ENCODE results near the gene POLRMT. TPM values are rescaled to one million over a fixed set of nuclear protein-coding genes. Genes with fewer than 3 reads are reported as not detected.
"Not testable (repeated sequence)": the region's sequence is repeated elsewhere in the genome, so short reads cannot be mapped to it uniquely, and the experiment has no call there.

The POLRMT gene
- total RNA-seq, 1 experiment from 2014 or later: 104 TPM

GRCh38 chr19:629961-630714 lies 3.2 kb downstream of the POLRMT start:
- Mint-ChIP-seq H3K36me3 (ENCODE audit: insufficient read depth in 1 of 3, low read depth in 3 of 3) (peaks cover 26 to 47% (median 35%) of the 10 kb centered on the region in 3 experiments; a peak in 6 of 7 replicates), H3K27ac (peak overlapping the region in 2 of 3 experiments; percentile 31 to 57; a peak in 2 of 7 replicates), H3K4me1 (peaks cover 7 to 13% of the 10 kb centered on the region in 2 experiments), H3K9me3 (no peaks in the 10 kb centered on the region; a peak in 1 of 5 replicates), H3K4me3 (peak overlapping the region in 1 of 2 experiments; percentile 29; a peak in 2 of 5 replicates), H3K27me3 (ENCODE audit: low read depth) (no peaks in the 10 kb centered on the region)
- H2AK5ac ChIP-seq (ENCODE audit: insufficient read length, low read length): no peak overlapping the region
- WGBS (ENCODE audit: extremely low coverage, insufficient read length, low lambda C conversion rate): no CpG with 5 or more reads among the region's 30 CpGs
- no peak overlapping the region for H3K4me2 ChIP-seq (ENCODE audit: insufficient read depth, insufficient read length, low read length)
- peaks cover 7% of the 10 kb centered on the region for H3K23me2 ChIP-seq (ENCODE audit: insufficient read length, low read depth, low read length, poor library complexity, severe bottlenecking)
- H3K18ac ChIP-seq (ENCODE audit: insufficient read length, low read depth, low read length): no peak overlapping the region
- no peak overlapping the region for H4K91ac ChIP-seq (ENCODE audit: insufficient read length, low read depth, low read length)
- H2BK20ac ChIP-seq (ENCODE audit: low read depth, low read length, poor library complexity, severe bottlenecking): no peak overlapping the region
- H2BK15ac ChIP-seq (ENCODE audit: low read depth, low read length): no peak overlapping the region
- no peaks in the 10 kb centered on the region for H3K27me3 ChIP-seq (ENCODE audit: insufficient read depth, low read length)
- H3K4me1 ChIP-seq (ENCODE audit: insufficient read depth, low read length): no peaks in the 10 kb centered on the region; the same call in 1 of the 2 replicates
- H3K27ac ChIP-seq (ENCODE audit: insufficient read length, low read depth, low read length): no peak overlapping the region
- no peak overlapping the region for H3K56ac ChIP-seq (ENCODE audit: insufficient read length, low read depth, low read length)
- no peak overlapping the region for H2BK120ac ChIP-seq (ENCODE audit: low read depth, low read length, poor library complexity, severe bottlenecking)
- H3T11ph ChIP-seq (ENCODE audit: low read length): no peak overlapping the region
- H2AFZ ChIP-seq (ENCODE audit: low read length): no peak overlapping the region
- TF ChIP-seq CTCF (conservative IDR thresholded peaks at IDR 0.05): no peak
- no peaks in the 10 kb centered on the region for H3K79me2 ChIP-seq (ENCODE audit: insufficient read depth, low read length)
- no peak overlapping the region for H3K23ac ChIP-seq (ENCODE audit: insufficient read length, low read depth, low read length)
- H3K14ac ChIP-seq (ENCODE audit: insufficient read depth, low read length): no peak overlapping the region
- no peak overlapping the region for H2BK5ac ChIP-seq (ENCODE audit: insufficient read length, low read length)
- no peak overlapping the region for H2BK12ac ChIP-seq (ENCODE audit: insufficient read length, low read depth, low read length)
- no peak overlapping the region for H3K9ac ChIP-seq (ENCODE audit: extremely low read depth, insufficient read length, low read length)
- no peak overlapping the region for H3K4ac ChIP-seq (ENCODE audit: low read depth, low read length)
- peaks cover 4% of the 10 kb centered on the region for H4K20me1 ChIP-seq (ENCODE audit: control insufficient read depth, insufficient read depth, insufficient read length)
- no peaks in the 10 kb centered on the region for H3K9me3 ChIP-seq (ENCODE audit: control insufficient read depth, low read depth, low read length)
- H4K8ac ChIP-seq (replicated peaks; ENCODE audit: insufficient read length, low read depth, low read length): no peak overlapping the region
- no peak for DNase-seq
- H3K79me1 ChIP-seq (ENCODE audit: insufficient read depth, low read depth, low read length, poor library complexity, severe bottlenecking): peaks cover 10% of the 10 kb centered on the region
- H4K5ac ChIP-seq (ENCODE audit: insufficient read length, low read depth, low read length): no peak overlapping the region

- not testable (repeated sequence) for H3K23me2 ChIP-seq (ENCODE audit: insufficient read length, low read depth, low read length, poor library complexity, severe bottlenecking); H3K9me3 Mint-ChIP-seq; DNase-seq; H3K18ac ChIP-seq (ENCODE audit: insufficient read length, low read depth, low read length); H4K5ac ChIP-seq (ENCODE audit: insufficient read length, low read depth, low read length); H3K4me2 ChIP-seq (ENCODE audit: insufficient read depth, insufficient read length, low read length); H2AK5ac ChIP-seq (ENCODE audit: insufficient read length, low read length); H3K23ac ChIP-seq (ENCODE audit: insufficient read length, low read depth, low read length); H2BK120ac ChIP-seq (ENCODE audit: low read depth, low read length, poor library complexity, severe bottlenecking); H3K4me3 Mint-ChIP-seq; H4K20me1 ChIP-seq (ENCODE audit: control insufficient read depth, insufficient read depth, insufficient read length); H2BK5ac ChIP-seq (ENCODE audit: insufficient read length, low read length); H3K27me3 ChIP-seq (ENCODE audit: insufficient read depth, low read length); H3K27me3 Mint-ChIP-seq (ENCODE audit: low read depth); H3K9ac ChIP-seq (ENCODE audit: extremely low read depth, insufficient read length, low read length); H3K27ac Mint-ChIP-seq; H3K79me2 ChIP-seq (ENCODE audit: insufficient read depth, low read length); H3K56ac ChIP-seq (ENCODE audit: insufficient read length, low read depth, low read length); H2BK15ac ChIP-seq (ENCODE audit: low read depth, low read length); H3K9me3 ChIP-seq (ENCODE audit: control insufficient read depth, low read depth, low read length); H2BK20ac ChIP-seq (ENCODE audit: low read depth, low read length, poor library complexity, severe bottlenecking); H4K8ac ChIP-seq (replicated peaks; ENCODE audit: insufficient read length, low read depth, low read length); H2BK12ac ChIP-seq (ENCODE audit: insufficient read length, low read depth, low read length); H2AFZ ChIP-seq (ENCODE audit: low read length); H3T11ph ChIP-seq (ENCODE audit: low read length); H3K79me1 ChIP-seq (ENCODE audit: insufficient read depth, low read depth, low read length, poor library complexity, severe bottlenecking); H3K4ac ChIP-seq (ENCODE audit: low read depth, low read length); H3K27ac ChIP-seq (ENCODE audit: insufficient read length, low read depth, low read length); H4K91ac ChIP-seq (ENCODE audit: insufficient read length, low read depth, low read length); H3K4me1 ChIP-seq (ENCODE audit: insufficient read depth, low read length); H3K14ac ChIP-seq (ENCODE audit: insufficient read depth, low read length)
- Mint-ChIP-seq H3K36me3 (ENCODE audit: insufficient read depth in 1 of 3, low read depth in 3 of 3) (peaks cover 26 to 47% (median 35%) of the 10 kb centered on the region in 3 experiments; a peak in 6 of 7 replicates), H3K4me1 (peaks cover 7 to 13% of the 10 kb centered on the region in 2 experiments)
- no CpG with 5 or more reads among the region's 25 CpGs for WGBS (ENCODE audit: extremely low coverage, insufficient read length, low lambda C conversion rate)
These were observed 3.8 kb downstream of the POLRMT start for GRCh38 chr19:629515-629914.
